GM12892 (cell line): ENCODE data around the gene CDHR3.

Source experiments
- POLR2A ChIP-seq: IDR thresholded peaks from 2 replicates; pipeline ENCODE4 v1.6.1; 2011; ENCODE audit warnings: low read depth, low read length, control low read depth
- POLR2AphosphoS5 ChIP-seq: IDR thresholded peaks from 2 replicates; pipeline ENCODE4 v1.6.1; 2011; ENCODE audit warnings: low read depth, low read length, control low read depth
- TAF1 ChIP-seq: IDR thresholded peaks from 2 replicates; pipeline ENCODE4 v1.6.1; 2011; ENCODE audit warnings: low read depth, mild to moderate bottlenecking, control low read depth, low read length, borderline replicate concordance

DNA sequence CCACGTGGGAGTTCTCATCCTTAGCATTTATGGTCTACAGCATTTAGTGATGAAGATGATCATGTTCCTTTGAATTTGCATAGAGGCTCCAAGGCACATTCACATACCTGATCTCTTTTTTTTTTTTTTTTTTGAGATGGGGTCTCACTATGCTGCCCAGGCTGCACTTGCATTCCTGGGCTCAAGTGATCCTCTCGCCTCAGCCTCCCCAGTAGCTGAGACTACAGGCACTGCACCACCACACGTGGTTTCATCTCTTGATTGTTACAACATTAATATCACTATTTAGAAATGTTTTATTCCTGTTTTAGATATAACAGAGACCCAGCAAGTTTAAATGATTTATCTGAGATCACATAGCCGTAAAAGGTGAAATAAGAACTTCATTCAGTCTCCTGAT is 13.8 kb downstream of the CDHR3 start:
- TF ChIP-seq POLR2A (no peak), TAF1 (no peak), POLR2AphosphoS5 (no peak)
